Measurements from ENCODE around the gene NPHP3. TPM values are rescaled to one million over a fixed set of nuclear protein-coding genes. Genes with fewer than 3 reads are reported as not detected.

The NPHP3 gene
- total and polyA plus RNA-seq, 4 donors = 5.9 to 67.1 (median 16.5) TPM

GRCh38 chr3:132723024-132723950 is 1.1 kb upstream of the NPHP3 start:
- ATAC-seq (ENCODE audit: insufficient read depth, low FRiP score) (peak; percentile 19), DNase-seq (peak in 1 of 3 donors; percentile 96)
- TF ChIP-seq, protein P1, sequence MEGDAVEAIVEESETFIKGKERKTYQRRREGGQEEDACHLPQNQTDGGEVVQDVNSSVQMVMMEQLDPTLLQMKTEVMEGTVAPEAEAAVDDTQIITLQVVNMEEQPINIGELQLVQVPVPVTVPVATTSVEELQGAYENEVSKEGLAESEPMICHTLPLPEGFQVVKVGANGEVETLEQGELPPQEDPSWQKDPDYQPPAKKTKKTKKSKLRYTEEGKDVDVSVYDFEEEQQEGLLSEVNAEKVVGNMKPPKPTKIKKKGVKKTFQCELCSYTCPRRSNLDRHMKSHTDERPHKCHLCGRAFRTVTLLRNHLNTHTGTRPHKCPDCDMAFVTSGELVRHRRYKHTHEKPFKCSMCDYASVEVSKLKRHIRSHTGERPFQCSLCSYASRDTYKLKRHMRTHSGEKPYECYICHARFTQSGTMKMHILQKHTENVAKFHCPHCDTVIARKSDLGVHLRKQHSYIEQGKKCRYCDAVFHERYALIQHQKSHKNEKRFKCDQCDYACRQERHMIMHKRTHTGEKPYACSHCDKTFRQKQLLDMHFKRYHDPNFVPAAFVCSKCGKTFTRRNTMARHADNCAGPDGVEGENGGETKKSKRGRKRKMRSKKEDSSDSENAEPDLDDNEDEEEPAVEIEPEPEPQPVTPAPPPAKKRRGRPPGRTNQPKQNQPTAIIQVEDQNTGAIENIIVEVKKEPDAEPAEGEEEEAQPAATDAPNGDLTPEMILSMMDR (IDR thresholded peaks at IDR 0.05; ENCODE audit: control extremely low read depth, extremely low read depth) = no peak
- peaks cover 0 to 11% (median 4%) of the 10 kb centered on the region in 4 donors for H3K36me3 ChIP-seq (ENCODE audit: control insufficient read depth in 4 of 4, insufficient read depth in 4 of 4, low read length in 4 of 4)
- H3K4me1 ChIP-seq (ENCODE audit: control insufficient read depth in 5 of 5, insufficient read depth in 5 of 5, low read length in 5 of 5) = peaks cover 0 to 19% (median 17%) of the 10 kb centered on the region in 5 donors
- H3K27ac ChIP-seq (ENCODE audit: low read depth in 1 of 2, low read length in 1 of 2) = peak overlapping the region; percentile 81 to 95
- peak overlapping the region; percentile 69 for H3K4me3 ChIP-seq
- H3K9me3 ChIP-seq (ENCODE audit: control insufficient read depth in 4 of 4, insufficient read depth in 3 of 4, low read length in 3 of 4) = no peaks in the 10 kb centered on the region
- peak overlapping the region in 1 of 2 donors; percentile 84 for H3K9ac ChIP-seq (ENCODE audit: insufficient read depth in 1 of 2, low read length in 2 of 2)
- no peaks in the 10 kb centered on the region for H3K27me3 ChIP-seq (ENCODE audit: control insufficient read depth in 3 of 3, insufficient read depth in 3 of 3, low read length in 2 of 3)
- WGBS, 2 donors = 9 to 10% methylated on average over 19 of the region's 19 CpGs

- DNase-seq (peak; percentile 74 to 78 (median 76)), ATAC-seq (ENCODE audit: insufficient read depth, low FRiP score) (peak; percentile 20)
- H3K4me3 ChIP-seq = peak overlapping the region; percentile 85
- peak overlapping the region; percentile 97 to 99 for H3K27ac ChIP-seq (ENCODE audit: low read depth in 1 of 2, low read length in 1 of 2)
- peaks cover 1 to 13% (median 5%) of the 10 kb centered on the region in 4 donors for H3K36me3 ChIP-seq (ENCODE audit: control insufficient read depth in 4 of 4, insufficient read depth in 4 of 4, low read length in 4 of 4)
- H3K27me3 ChIP-seq (ENCODE audit: control insufficient read depth in 3 of 3, insufficient read depth in 3 of 3, low read length in 2 of 3) = no peaks in the 10 kb centered on the region
- TF ChIP-seq, protein P1 (IDR thresholded peaks at IDR 0.05; ENCODE audit: control extremely low read depth, extremely low read depth) = no peak
- no peaks in the 10 kb centered on the region for H3K9me3 ChIP-seq (ENCODE audit: control insufficient read depth in 4 of 4, insufficient read depth in 3 of 4, low read length in 3 of 4)
- 3 to 4% methylated on average over 44 to 47 of the region's 47 CpGs for WGBS, 2 donors
- peaks cover 0 to 19% (median 17%) of the 10 kb centered on the region in 5 donors for H3K4me1 ChIP-seq (ENCODE audit: control insufficient read depth in 5 of 5, insufficient read depth in 5 of 5, low read length in 5 of 5)
- H3K9ac ChIP-seq (ENCODE audit: insufficient read depth in 1 of 2, low read length in 2 of 2) = peak overlapping the region; percentile 69 to 90
These were observed 587 bp downstream of the NPHP3 start for GRCh38 chr3:132721479-132722164.

DNA sequence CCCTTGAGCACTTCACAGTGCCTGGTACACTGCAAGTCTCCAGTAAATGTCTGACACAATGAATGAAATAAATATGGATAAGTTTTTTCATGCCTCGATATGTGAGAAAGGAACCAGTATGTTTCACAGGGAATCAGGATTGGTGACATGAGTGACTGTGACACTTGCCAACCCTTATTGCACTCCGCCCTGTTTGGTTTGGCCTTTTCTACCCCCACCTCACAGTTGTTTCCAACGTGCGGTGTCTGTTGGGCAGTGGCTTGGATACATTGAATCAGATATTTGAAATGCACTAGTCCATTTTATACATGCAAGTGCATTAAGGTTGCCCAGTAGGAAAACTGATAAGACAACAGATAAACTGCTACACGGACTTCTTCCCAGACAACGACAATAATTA is 2.0 kb downstream of the NPHP3 start:
- 57 to 73% methylated on average over 6 of the region's 6 CpGs for WGBS, 2 donors
- no peaks in the 10 kb centered on the region for H3K27me3 ChIP-seq (ENCODE audit: control insufficient read depth in 3 of 3, insufficient read depth in 3 of 3, low read length in 2 of 3)
- H3K9me3 ChIP-seq (ENCODE audit: control insufficient read depth in 4 of 4, insufficient read depth in 3 of 4, low read length in 3 of 4) = no peaks in the 10 kb centered on the region
- H3K4me1 ChIP-seq (ENCODE audit: control insufficient read depth in 5 of 5, insufficient read depth in 5 of 5, low read length in 5 of 5) = peaks cover 0 to 19% (median 17%) of the 10 kb centered on the region in 5 donors
- peaks cover 1 to 24% (median 10%) of the 10 kb centered on the region in 4 donors for H3K36me3 ChIP-seq (ENCODE audit: control insufficient read depth in 4 of 4, insufficient read depth in 4 of 4, low read length in 4 of 4)
- ATAC-seq (ENCODE audit: insufficient read depth, low FRiP score) (no peak), DNase-seq (no peak)
- no peak overlapping the region for H3K27ac ChIP-seq (ENCODE audit: low read depth in 1 of 2, low read length in 1 of 2)
- H3K4me3 ChIP-seq = no peak overlapping the region
- peak overlapping the region in 1 of 2 donors; percentile 34 for H3K9ac ChIP-seq (ENCODE audit: insufficient read depth in 1 of 2, low read length in 2 of 2)
- TF ChIP-seq, protein P1 (IDR thresholded peaks at IDR 0.05; ENCODE audit: control extremely low read depth, extremely low read depth) = no peak

Measured in lung (tissue), 12 donors.